ENCODE data around the gene MAP3K7CL.

- TF ChIP-seq, protein P1, sequence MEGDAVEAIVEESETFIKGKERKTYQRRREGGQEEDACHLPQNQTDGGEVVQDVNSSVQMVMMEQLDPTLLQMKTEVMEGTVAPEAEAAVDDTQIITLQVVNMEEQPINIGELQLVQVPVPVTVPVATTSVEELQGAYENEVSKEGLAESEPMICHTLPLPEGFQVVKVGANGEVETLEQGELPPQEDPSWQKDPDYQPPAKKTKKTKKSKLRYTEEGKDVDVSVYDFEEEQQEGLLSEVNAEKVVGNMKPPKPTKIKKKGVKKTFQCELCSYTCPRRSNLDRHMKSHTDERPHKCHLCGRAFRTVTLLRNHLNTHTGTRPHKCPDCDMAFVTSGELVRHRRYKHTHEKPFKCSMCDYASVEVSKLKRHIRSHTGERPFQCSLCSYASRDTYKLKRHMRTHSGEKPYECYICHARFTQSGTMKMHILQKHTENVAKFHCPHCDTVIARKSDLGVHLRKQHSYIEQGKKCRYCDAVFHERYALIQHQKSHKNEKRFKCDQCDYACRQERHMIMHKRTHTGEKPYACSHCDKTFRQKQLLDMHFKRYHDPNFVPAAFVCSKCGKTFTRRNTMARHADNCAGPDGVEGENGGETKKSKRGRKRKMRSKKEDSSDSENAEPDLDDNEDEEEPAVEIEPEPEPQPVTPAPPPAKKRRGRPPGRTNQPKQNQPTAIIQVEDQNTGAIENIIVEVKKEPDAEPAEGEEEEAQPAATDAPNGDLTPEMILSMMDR (IDR thresholded peaks at IDR 0.05; ENCODE audit: low read depth, low read length): no peak
- TF ChIP-seq EZH2phosphoT487 (IDR thresholded peaks at IDR 0.05; ENCODE audit: low read depth): no peak
Observed at GRCh38 chr21:29166853-29167252, 36.4 kb downstream of the MAP3K7CL start.

Data from OCI-LY3 (cell line).